Stimulated activated CD4-positive, alpha-beta T cell treated with anti-CD3 and anti-CD28 coated beads, Interleukin-4, amount 100 ng/mL, for 1 hour (primary cell): ENCODE data around the gene EDRF1.

Experiments used
- DNase-seq: peaks from one replicate; pipeline ENCODE4 v3.0.0-alpha.2; 2020

Gene EDRF1

DNA sequence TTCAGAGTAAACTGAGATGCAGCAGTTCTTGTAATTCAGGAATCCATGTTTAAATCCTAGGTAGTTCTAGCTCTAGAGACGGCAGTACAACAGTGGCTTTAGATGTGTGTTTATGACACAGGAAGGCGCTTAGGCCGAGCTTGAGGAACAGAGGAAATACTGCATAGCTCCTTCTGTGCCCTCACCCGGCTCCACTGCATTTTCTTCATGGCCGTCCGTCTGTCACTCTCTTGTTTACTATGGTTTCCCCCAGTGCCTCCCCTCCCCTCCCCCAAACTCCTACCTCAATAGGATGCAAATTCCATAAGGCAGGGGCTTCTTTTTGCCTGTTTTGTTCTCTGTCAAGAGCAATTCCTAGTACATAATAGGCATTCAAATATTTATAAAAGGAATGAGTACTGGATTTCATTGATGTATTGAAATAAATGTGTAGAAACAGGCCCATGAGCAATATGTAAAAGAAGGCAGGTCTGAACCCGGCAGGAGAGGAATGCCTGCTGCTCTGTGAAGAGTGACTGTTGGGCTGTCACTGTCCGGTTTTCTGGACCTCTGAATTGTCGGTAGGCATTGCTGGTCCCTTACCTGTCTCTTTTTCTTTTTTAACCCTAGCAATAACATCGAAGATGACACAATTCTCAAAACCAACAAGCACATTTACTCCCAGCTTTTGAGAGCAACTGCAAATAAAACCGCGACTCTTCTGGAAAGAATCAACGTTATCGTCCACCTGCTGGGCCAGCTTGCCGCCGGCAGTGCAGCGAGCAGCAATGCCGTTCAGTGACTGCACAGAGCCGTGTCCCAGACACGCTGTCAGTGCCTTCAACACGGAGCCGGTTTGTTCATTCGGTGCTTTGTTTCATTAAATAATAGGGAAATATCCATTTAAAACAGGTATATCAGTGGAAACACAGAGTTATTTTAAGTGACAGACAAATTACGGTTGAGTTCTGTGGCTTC lies 43.5 kb downstream of the EDRF1 start:
- DNase-seq: no peak

DNA sequence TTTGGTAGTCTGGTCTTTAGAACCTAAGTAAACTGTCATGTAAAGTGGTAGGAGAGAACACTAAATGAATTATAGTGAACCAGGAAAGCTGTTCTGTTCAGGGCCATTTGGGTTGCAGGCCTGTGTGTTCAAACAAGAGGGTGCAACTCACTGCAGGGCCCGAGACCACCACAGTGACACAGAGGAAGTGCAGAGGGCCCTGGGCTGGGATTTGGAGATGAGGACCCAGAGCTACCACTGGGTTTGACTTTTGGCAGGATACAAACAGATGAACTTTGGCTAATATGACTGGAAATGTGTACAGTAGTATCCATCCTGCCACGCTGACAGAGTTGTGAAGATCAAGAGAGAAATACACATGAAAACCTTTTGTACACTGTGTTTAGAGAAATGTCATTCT lies 46.3 kb downstream of the EDRF1 start:
- no peak for DNase-seq

DNA sequence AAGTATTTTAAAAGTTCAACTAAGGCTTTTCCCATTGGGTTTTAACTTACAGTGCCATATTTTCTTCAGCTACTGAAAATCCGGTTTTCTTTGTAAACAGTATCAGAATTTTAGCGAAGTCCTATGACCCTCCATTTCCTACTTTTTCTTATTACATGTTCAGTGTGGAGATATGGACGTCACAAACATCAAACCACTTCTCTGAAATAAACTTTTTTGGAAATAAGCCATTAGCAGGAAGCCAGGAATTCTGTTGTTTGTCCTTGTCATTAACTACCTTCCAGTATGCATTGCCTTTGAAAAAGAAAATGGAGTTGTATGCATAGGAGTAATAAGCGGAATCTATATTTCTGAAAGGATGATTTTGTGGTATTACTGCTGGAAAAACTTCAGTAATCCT lies 47.0 kb downstream of the EDRF1 start:
- DNase-seq: no peak

DNA sequence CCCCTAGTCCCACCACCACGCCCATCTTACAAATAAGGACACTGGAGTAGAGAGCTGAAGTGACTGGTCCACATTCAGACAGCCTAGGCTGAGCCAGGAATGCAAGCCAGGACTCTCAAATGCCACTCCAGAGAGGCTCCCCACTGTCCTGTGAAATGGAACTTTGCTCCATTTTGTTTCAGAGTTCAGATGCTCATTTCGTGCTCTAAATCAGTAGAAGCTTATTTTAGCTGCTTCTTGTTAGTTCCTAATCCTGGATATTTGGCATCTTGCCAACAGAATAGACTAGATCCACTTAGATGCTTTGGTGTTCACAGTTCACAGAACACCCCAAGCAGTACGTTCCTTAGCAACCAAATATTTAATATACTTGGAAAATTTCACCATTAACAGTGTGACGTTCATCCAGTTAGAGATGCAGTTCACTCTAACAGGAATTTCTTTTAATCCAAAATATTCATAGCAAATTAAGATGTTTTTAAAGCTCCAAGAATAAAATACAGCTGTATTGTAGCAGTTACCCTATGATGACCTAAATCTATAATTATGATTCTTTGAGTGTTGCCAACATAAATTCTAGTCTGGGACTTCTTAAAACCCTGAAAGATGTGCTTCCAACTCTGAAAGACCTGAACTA lies 48.8 kb downstream of the EDRF1 start:
- DNase-seq: no peak

DNA sequence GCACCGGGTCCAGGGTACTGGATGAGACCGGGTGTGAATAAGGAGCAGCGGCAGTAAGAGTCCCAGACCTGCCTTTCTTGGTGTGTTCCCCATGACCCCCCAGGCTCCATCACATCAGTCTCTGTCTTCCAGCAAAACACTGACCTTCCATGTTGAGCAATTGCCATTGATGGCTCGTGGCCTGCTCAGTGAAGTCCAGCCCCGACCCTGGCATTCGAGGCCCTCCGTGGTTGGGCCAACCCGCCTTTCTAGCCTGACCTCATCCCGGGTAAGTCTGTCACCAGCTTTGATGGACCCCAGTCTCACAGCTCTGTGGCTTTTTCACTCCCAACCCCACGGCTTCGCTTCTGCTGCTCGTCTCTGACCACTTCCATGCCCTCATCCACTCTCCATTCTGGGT lies 49.7 kb downstream of the EDRF1 start:
- no peak for DNase-seq

DNA sequence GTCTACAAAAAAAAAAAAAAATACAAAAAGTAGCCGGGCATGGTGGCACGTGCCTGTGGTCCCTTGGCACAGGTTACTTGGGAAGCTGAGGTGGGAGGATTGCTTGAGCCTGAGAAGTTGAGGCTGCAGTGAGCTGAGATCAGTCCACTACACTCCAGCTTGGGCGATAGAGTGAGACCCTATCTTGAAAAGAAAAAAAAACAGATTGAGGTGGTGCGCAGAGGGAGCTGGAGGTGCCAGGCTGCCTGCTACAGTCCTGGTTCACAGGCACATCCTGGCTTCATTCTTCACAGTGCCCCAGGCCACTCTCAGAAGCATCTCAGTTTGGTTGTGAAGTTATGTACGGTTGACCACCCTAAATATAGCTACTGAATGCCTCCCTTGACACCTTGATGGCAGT lies 51.3 kb downstream of the EDRF1 start:
- DNase-seq: no peak

DNA sequence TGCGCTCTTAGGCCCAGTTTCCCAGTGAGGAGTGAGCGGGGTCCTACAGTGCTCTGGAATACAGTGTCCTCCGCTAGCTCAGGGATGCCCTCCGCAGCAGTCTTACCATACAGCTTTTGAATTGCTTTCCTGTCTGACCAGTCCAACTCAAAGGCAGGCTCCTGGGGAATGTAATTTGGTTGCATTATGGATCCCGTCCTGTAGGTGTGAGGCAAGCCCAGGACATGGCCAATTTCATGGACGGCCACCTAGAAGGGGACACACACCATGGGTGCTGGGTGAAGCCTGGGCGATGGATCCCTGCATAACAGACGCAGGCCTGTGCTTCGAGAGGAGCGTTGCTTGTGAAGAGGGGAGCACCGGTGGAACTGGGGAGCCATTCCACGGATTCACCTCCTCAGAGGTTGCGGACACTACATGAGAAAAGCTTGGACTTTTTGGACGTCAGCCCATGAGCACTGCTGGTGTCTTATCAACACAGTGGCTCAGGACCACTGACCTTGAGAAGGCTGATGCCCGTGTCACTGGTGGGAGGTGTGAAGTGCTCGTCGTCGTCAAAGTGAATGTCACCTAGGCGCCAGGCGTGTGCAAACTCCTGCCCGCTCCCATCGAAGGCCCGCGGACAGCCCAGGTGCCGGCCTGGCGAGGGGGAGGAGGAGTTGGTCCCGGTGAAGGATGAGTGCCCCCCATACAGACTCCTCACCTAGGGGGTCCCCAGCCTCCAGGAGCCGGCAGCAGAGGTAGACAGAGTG lies 52.8 kb downstream of the EDRF1 start:
- no peak for DNase-seq

DNA sequence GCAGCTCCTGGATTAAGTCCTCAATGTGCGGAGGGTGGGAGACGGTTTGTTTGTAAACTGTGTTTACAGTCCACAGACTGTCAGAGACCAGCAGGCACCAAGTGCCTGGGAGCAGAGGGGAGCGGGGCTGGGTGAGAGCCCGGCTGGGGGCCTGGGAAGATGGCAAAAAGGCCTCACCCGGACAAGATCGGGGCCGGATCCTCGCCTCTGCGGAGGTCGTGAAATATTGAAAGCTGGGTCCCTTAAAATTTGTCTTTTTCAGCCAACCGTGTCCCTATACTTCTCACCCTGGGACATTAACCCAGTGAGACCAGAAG lies 53.3 kb downstream of the EDRF1 start:
- no peak for DNase-seq

DNA sequence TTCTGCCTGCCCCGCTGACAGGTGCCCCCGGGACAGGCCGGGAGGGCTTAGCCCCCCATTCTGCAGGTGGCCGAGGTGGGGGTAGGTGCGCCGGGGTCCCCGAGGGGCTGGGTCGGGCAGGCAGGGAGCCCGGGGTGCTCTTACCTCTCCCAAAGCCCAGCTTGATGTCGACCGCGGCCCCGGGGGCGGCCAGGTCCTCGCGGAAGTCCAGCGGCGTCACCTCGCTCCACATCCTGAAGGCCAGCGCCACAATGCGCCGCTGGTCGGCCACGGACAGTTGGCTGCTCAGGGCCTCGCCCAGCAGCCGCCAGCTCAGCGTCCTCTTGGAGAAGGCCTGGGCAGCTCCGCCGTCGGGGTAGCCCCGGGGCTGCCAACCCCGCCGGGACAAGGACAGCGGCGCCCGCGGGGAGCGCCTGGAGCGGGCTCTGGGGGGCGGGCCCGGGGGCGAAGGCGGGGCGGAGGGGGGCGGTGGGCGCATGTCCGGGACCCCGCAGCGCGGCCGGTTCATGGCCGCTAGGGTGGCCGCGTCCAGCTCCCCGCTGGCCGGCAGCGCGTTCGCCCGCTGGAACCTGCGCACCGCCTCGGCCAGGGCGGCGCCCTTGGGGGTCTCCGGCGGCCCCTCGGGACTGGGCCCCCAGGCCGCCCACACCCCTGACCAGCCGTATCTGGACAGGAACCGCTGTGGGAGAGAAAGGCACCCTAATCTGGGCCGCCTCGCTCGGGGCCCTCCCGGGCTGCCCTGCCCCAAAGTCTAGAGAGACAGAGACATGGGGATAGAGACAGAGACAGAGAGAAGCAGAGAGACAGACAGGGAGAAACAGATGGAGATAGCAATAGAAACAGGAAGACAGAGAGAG lies 54.4 kb downstream of the EDRF1 start:
- DNase-seq: no peak

DNA sequence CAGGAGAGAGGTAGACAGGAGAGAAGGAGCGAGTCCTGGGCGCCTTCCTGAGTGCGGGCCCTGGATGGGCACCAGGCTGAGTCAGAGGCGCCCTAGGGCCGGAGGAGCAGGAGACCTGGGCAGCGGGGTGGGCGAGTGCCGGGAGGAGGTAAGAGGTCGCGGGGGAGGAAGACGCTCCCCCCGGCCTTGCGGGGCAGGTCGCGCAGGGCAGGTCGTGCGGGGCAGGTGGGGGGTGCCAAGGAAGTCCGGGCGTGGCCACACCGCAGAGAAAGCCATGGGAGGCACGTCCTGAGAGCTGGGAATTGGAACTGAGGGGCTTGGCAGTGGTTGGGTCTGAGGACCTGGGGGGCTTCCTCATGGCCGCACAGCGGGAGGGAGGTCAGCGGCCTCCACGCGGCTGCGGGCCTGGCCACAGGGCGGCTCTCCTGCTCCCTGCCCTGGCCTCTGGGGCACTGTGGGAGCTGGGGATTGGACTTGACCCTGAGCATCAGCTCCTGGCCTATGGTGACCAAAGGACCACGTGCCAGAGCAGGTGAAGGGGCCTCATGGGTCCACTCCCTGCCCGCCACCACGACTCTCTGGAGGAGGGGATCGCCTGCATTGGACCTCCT lies 55.2 kb downstream of the EDRF1 start:
- no peak for DNase-seq

DNA sequence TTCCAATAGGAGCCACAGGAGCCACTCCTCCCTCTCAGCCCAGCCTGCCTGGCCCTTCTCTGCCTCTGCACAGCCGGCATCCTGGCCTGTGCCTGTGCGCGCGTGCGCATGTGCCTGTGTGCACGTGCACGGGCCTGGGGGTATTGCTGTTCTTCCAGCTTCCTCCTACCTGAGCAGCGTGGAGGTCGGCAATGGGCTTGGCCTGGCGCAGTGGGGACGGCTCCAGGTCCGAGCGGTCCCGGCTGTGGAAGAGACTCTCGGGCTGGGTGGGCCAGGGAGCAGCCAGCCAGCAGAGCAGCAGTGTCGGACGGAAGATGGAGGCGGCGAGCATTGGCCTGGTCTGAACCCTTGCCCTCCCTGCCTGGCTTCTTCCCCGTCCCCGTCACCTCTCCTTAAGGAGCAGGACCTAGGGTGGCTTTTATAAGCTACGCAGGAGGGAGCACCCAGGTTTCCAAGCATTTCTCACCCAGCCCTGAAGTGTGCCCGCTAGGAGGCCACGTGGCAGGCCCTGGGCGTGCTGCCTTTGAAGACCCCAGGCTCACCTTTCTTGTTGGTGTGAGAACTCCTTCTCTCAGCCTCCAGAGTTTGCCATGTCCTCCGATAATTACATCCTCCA lies 56.1 kb downstream of the EDRF1 start, which contains the start of gene MMP21:
MMP21 (minus strand) TSS at position 331 of the 616 bp plus-strand sequence; CDS start at position 331, 0 bp downstream.
- no peak for DNase-seq

DNA sequence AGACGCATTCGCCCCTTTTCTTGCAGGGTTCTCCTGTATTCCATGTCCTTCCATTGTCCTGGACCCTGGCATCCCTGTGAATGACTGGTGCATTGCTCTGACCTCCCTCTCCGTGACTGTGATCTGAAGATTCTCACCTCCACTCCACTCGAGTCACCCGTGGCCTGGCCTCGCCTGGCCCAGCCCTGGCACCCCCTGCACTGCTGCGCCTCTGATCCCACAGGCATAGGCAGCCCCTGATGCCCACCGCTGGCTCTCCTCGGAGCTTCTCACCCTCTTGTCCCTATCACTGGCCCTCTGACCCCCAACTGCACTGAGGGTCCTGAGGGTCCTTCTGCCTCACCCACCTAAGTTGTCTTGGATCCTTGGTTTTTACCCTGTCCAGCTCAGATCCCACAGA lies 58.3 kb downstream of the EDRF1 start:
- DNase-seq: no peak

DNA sequence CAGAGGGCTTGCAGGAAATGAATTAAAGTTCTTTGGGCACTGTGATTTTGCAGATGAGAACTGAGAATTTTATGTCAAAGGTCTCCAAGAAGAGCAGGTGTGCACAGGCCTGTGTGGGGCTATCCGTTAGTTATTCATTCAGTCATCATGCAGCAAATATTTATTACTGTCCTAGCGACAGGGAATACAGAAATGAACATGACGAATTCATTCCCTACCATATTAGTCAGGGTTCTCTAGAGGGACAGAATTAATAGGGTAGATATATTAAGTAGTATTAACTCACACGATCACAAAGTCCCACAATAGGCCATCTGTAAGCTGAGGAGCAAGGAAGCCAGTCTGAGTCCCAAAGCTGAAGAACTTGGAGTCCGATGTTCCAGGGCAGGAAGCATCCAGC lies 59.0 kb downstream of the EDRF1 start:
- no peak for DNase-seq

DNA sequence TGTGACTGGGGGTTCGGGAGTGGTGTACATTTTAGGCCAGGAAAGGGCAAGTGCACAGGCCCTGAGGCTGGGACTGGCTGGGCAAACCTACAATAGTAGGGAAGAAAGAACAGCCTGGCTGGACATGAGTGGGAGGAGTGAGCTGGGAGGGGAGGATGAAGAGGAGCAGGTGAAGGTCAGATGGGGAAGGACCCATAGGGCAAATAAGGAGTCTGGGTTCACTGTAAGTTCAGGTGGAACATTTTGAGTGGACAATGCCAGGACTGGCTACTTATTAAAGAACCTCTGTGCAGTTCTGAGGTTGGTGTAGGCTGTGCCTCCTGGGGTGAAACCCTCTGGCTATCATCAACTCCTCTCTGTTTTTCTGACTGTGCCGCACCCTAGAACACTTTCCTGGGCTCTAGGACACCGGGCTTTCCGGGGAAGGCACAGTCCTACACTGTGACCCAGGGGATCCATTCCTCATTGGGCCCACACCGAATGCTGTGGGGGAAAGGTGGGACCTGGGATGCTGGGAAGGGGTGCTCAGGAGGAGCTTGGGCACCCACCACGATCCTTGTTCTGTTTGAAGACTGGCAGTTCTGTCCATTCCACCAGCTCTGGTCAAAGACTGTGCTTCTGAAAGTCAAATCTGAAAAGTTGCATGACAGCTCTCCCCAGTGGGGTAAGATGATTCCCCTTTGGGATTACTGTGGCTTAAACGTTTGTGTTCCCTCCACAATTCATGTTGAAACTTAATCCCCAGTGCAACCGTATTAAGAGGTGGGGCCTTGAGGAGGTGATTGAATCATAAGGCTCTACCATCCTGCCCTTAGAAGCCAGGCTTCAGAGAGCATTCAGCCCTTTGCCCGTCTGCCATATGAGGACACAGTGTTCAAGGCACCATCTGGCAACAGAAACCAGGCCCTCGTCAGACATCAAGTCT lies 60.2 kb downstream of the EDRF1 start:
- no peak for DNase-seq

DNA sequence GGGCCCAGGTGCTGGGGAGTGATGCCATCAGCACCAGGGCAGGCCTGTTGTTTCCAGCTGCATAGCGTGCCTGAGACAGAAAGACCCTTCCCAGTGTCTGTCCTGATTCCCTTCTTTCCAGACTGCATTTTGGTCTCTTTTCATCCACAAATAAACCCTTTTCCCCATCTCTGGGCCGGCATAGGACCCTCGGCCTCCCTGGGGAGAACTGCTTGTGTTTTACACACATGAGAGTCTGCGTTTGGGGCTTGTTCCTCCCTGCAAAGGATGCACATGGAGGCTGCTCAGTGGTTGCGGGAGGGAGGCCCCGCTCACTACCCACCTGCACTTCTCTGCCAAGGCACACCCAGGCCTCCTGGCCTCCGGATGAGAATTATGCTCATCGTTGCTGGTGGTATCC lies 61.9 kb downstream of the EDRF1 start:
- no peak for DNase-seq

DNA sequence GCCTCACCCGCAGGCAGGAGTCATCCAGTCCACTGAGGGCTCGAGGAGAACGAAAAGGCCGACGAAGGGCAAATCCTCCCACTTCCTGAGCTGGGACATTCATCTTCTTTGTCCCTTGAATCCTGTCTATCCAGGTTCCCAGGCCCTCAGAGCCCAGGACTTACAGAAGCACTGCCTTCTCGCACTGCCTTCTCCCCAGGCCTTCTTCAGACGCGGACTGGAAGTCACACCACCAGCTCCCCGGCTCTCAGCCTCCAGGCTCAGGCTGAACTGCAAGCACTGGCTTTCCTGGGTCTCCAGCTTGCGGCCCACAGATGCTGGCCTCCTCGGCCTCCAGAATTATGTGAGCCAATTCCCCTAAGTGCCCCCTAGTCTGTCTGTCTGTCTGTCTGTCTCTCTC lies 62.5 kb downstream of the EDRF1 start:
- no peak for DNase-seq

DNA sequence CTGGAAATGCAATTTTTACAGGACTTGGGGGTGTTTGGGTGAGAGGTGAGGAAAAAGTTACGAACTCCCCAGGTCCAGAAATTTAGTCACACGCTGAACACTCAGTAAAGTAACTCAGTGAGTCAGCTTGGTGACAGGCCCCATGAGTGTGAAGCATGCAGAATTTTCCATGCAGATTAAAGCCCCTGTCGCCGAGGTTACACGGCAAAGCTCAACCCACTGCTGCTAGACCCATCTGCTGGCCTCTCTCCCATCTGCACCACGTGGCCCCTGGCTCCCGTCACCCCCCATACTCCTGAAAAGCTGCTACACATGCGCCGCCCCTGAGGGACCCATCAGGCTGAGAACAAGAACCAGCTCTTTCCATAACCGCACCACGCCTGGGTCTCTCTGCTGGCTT lies 63.1 kb downstream of the EDRF1 start:
- no peak for DNase-seq

DNA sequence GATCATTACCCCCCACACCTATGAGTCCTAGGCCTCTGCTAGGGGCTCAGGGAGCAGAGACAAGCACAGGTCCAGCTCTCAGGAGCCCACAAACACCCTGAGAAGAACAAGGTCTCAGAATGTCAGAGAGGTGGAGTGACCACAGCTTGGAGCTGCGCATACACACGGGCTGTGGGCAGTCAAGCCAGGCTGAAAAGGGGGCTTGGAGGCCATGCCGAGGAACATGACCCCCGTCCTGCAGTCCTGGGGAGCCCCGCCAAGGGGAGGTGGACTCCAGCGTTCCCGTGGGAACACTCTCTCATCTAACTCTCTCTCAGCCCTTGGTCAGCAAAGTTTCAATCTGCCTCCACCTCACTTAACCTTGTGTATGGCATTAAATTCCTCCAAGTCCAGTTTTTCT lies 63.9 kb downstream of the EDRF1 start:
- DNase-seq: no peak

DNA sequence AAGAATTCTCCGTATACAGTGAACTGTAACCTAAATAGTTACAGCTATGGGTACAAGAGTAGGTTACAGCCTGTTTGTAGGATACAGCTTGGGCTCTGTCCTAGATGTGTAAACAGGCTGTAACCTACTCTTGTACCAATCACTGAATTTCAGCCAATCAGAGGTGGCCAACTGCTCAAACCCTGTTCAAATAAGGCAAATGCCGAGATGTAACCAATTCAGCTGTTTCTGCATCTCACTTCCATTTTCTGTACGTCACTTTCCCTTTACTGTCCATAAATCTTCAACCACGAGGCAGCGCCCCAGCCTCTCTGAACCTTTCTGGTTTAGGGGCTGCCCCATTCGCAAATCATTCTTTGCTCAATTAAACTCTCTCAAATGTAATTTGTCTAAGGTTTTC lies 64.4 kb downstream of the EDRF1 start:
- DNase-seq: no peak

DNA sequence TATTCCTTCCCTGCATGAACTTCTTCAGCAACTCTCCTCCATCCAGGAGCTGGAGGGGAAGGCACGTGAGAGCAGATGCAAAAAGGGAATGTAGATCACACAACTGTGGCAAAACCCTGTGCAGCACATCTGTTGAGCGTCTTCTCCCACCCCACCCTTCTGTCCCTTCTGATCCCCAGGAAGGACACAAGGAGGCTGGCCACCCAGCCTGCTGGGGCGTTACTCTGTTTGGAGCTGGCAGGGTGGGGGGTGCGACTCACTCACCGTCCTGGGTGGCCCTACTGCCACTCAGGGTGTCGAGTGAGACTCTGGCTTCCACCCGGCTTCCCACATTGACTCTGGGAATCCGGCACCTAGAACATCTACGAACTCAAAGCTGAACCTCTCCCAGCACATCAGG lies 66.3 kb downstream of the EDRF1 start:
- DNase-seq: no peak
